Right atrium auricular region (tissue), 2 donors: Measurements from ENCODE around the gene MRLN. TPM values are rescaled to one million over a fixed set of nuclear protein-coding genes. Genes with fewer than 3 reads are reported as not detected.
"Not testable (repeated sequence)": the region's sequence is repeated elsewhere in the genome, so short reads cannot be mapped to it uniquely, and the experiment has no call there.

Experiments used
- DNase-seq: peaks from one replicate; pipeline ENCODE4 v3.0.0-alpha.2; 2019; ENCODE audit warnings: low spot score
- H3K27ac ChIP-seq, 2 donors: fragments of 200-600 bp; sonication (generic); 1 replicate in 1 of 2; 2 replicates in 1 of 2; pipeline ENCODE4 v1.5.1; 2016 to 2019
- H3K27me3 ChIP-seq, 2 donors: fragments of 200-600 bp; sonication (generic); one replicate each; pipeline versions ENCODE4 v1.5.1 to v1.6.0; 2017 to 2019
- H3K36me3 ChIP-seq: fragments of 200-600 bp; sonication (generic); one replicate; pipeline ENCODE4 v1.5.1; 2016
- H3K4me1 ChIP-seq, 2 donors: fragments of 200-600 bp; sonication (generic); one replicate each; pipeline versions ENCODE4 v1.5.1 to v1.6.0; 2017 to 2019
- H3K4me3 ChIP-seq, 2 donors: fragments of 200-600 bp; sonication (generic); 1 replicate in 1 of 2; 2 replicates in 1 of 2; pipeline ENCODE4 v1.5.1; 2017 to 2019; ENCODE audit warnings: mild to moderate bottlenecking in 1 of 2, moderate library complexity in 1 of 2
- H3K9me3 ChIP-seq, 2 donors: fragments of 200-600 bp; sonication (generic); one replicate each; pipeline ENCODE4 v1.5.1; 2019
- CTCF ChIP-seq, 2 donors: fragments of 200-600 bp; sonication (generic); IDR thresholded peaks; one replicate each; pipeline ENCODE4 v1.5.1; 2019; ENCODE audit warnings: antibody characterized with exemption in 2 of 2
- total RNA-seq, 2 donors: library from RNA; depleted of rRNA; stranded (reverse); fragments of >200 nt; gene quantifications; one replicate each; pipeline ENCODE4 v1.1.0, GENCODE V29; 2016

The MRLN gene
- total RNA-seq, 2 donors from 2014 or later, result not detected

- Histone ChIP-seq H3K4me3 (no peak overlapping the region), H3K27me3 (no peaks in the 10 kb centered on the region), H3K27ac (no peak overlapping the region), H3K9me3 (no peaks in the 10 kb centered on the region), H3K36me3 (no peaks in the 10 kb centered on the region), H3K4me1 (no peaks in the 10 kb centered on the region)
- no peak for TF ChIP-seq CTCF (IDR thresholded peaks at IDR 0.05)
- DNase-seq, result no peak
These were observed 2.9 kb downstream of the MRLN start for GRCh38 chr10:59750155-59750945.

GRCh38 chr10:59748834-59749233 lies 4.4 kb downstream of the MRLN start:
- Histone ChIP-seq H3K4me1 (no peaks in the 10 kb centered on the region), H3K27ac (no peak overlapping the region), H3K27me3 (no peaks in the 10 kb centered on the region), H3K9me3 (no peaks in the 10 kb centered on the region), H3K4me3 (no peak overlapping the region), H3K36me3 (no peaks in the 10 kb centered on the region)
- no peak for TF ChIP-seq CTCF (IDR thresholded peaks at IDR 0.05)
- no peak for DNase-seq

- Histone ChIP-seq H3K9me3 (no peaks in the 10 kb centered on the region), H3K4me1 (no peaks in the 10 kb centered on the region), H3K27me3 (no peaks in the 10 kb centered on the region), H3K36me3 (no peaks in the 10 kb centered on the region), H3K4me3 (no peak overlapping the region), H3K27ac (no peak overlapping the region)
- no peak for TF ChIP-seq CTCF (IDR thresholded peaks at IDR 0.05)
- DNase-seq, result no peak
These were observed 8.0 kb downstream of the MRLN start for GRCh38 chr10:59745163-59745650.

- H3K4me1 ChIP-seq, H3K27me3 ChIP-seq, H3K4me3 ChIP-seq, DNase-seq, H3K27ac ChIP-seq, H3K9me3 ChIP-seq, H3K36me3 ChIP-seq: not testable (repeated sequence)
These were observed 8.5 kb downstream of the MRLN start for GRCh38 chr10:59744762-59745161.

GRCh38 chr10:59744156-59744555 lies 9.1 kb downstream of the MRLN start:
- not testable (repeated sequence) for H3K4me3 ChIP-seq, DNase-seq, H3K27ac ChIP-seq, H3K4me1 ChIP-seq, H3K9me3 ChIP-seq, H3K36me3 ChIP-seq, H3K27me3 ChIP-seq

GRCh38 chr10:59741583-59741982 lies 11.7 kb downstream of the MRLN start:
- TF ChIP-seq CTCF (IDR thresholded peaks at IDR 0.05), result no peak
- Histone ChIP-seq H3K4me3 (no peak overlapping the region), H3K36me3 (no peaks in the 10 kb centered on the region), H3K27me3 (no peaks in the 10 kb centered on the region), H3K9me3 (no peaks in the 10 kb centered on the region), H3K27ac (no peak overlapping the region), H3K4me1 (no peaks in the 10 kb centered on the region)
- DNase-seq, result no peak

GRCh38 chr10:59741048-59741447 lies 12.2 kb downstream of the MRLN start:
- H3K27me3 ChIP-seq, result no peaks in the 10 kb centered on the region
- no peaks in the 10 kb centered on the region for H3K36me3 ChIP-seq
- H3K4me3 ChIP-seq, result no peak overlapping the region
- no peak overlapping the region for H3K27ac ChIP-seq
- no peaks in the 10 kb centered on the region for H3K4me1 ChIP-seq
- no peak for DNase-seq
- H3K9me3 ChIP-seq, result no peaks in the 10 kb centered on the region
- no peak for TF ChIP-seq CTCF (IDR thresholded peaks at IDR 0.05)
